ENCODE measurements around the gene DHX8.

DNA sequence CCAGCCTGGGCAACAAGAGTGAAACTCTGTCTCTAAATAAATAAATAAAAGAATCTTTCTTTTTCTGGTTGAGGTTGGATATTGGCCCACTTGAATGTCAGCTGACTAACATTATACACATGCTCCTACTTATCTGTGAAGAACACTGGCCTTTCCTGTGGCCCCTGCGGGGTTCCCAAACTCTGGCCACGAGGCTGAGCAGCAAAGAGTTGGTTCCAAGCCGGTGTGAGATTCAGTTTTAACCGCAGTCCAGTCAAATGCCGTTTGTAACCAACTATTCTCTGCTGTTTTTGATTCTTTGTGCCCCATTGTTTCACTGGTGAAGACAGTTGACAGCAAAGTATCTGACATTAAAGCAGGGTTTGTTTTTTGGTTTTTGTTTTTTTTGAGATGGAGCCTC, 51.1 kb downstream of the DHX8 start:
- TF ChIP-seq, protein P1, sequence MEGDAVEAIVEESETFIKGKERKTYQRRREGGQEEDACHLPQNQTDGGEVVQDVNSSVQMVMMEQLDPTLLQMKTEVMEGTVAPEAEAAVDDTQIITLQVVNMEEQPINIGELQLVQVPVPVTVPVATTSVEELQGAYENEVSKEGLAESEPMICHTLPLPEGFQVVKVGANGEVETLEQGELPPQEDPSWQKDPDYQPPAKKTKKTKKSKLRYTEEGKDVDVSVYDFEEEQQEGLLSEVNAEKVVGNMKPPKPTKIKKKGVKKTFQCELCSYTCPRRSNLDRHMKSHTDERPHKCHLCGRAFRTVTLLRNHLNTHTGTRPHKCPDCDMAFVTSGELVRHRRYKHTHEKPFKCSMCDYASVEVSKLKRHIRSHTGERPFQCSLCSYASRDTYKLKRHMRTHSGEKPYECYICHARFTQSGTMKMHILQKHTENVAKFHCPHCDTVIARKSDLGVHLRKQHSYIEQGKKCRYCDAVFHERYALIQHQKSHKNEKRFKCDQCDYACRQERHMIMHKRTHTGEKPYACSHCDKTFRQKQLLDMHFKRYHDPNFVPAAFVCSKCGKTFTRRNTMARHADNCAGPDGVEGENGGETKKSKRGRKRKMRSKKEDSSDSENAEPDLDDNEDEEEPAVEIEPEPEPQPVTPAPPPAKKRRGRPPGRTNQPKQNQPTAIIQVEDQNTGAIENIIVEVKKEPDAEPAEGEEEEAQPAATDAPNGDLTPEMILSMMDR (IDR thresholded peaks at IDR 0.05; ENCODE audit: extremely low read depth in 1 of 2, insufficient read depth in 1 of 2, low read depth in 1 of 2, low read length in 2 of 2): no peak
- no peak for TF ChIP-seq POLR2A (IDR thresholded peaks at IDR 0.05; ENCODE audit: low read depth, low read length)
- no peak for TF ChIP-seq MYC (IDR thresholded peaks at IDR 0.05; ENCODE audit: low read depth, low read length)
- TF ChIP-seq EZH2 (IDR thresholded peaks at IDR 0.05; ENCODE audit: borderline replicate concordance, low read depth, low read length, severe bottlenecking): no peak
- TF ChIP-seq POLR2AphosphoS5 (IDR thresholded peaks at IDR 0.05; ENCODE audit: insufficient read depth, low read depth, low read length): no peak
- TF ChIP-seq, protein P2, sequence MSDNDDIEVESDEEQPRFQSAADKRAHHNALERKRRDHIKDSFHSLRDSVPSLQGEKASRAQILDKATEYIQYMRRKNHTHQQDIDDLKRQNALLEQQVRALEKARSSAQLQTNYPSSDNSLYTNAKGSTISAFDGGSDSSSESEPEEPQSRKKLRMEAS (IDR thresholded peaks at IDR 0.05; ENCODE audit: insufficient read depth, insufficient read length): no peak
- no peak for TF ChIP-seq JUN (IDR thresholded peaks at IDR 0.05; ENCODE audit: borderline replicate concordance, insufficient read depth, insufficient read length, low read depth)
- TF ChIP-seq GATA2 (IDR thresholded peaks at IDR 0.05; ENCODE audit: insufficient read depth, insufficient read length, low read depth, low read length): no peak
- no peak for TF ChIP-seq FOS (IDR thresholded peaks at IDR 0.05; ENCODE audit: borderline replicate concordance, insufficient read depth, low read length)
